Eye (tissue), 1 donor: ENCODE data around the gene ABHD17A.
"Not testable (repeated sequence)": the region's sequence is repeated elsewhere in the genome, so short reads cannot be mapped to it uniquely, and the experiment has no call there.

Experiments
- DNase-seq: peaks from one replicate; pipeline ENCODE4 v3.0.0-alpha.2; 2015

Gene ABHD17A

DNA sequence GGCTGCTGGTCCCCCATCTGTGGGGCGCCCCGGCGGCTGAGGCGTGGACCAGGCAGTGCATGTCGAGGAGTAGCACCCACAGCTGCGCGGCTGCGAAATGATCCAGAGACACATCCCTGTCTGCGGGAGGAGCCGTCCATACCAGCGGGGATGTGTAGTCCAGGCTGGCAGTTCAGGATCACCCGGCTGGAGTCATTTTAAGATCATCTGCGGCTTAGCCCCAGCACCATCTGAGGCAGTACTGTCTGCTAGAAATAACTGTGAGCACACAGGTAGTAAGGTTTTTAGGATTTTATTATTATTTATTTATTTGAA lies 23.0 kb upstream of the ABHD17A start:
- DNase-seq, result no peak

DNA sequence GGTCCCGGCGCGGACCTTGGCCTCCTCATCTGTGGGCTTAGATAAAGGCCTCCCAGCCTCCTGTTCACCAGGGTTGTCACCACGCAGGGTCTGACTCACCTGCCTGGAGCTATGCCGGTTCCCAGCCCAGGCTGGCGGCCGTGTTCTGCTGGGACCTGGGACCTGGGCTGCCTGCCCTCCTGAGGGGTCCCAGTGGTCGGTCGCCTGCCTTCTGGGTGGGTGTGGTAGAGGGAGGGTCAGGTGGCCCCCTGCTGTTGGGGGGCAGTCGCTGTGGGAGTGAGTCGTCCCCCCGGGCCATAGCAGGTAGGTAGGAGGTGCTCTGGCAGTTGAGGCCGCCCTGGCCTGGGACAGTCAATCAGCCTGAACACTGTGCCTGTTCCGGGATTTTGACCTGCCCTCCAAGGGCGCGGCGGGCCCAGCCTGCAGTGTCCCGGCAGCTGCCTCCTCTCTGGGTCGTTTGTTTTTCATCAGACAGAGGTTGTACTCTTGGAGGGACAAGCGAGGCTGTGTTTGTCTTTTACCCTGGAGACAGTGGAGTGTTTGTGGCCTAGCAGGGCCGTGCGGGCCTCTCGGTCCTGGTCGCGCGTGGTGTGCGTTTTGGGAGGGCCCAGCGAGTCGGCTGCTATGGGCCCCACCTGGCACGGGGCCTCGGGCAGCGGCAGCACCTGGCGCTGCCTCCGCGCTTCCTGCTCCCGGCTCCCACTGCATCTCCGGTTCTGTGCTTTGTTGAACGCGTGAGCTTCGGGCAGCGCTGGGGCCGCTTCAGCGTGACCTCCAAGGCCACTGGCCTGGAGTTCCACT lies 22.5 kb upstream of the ABHD17A start:
- no peak for DNase-seq

DNA sequence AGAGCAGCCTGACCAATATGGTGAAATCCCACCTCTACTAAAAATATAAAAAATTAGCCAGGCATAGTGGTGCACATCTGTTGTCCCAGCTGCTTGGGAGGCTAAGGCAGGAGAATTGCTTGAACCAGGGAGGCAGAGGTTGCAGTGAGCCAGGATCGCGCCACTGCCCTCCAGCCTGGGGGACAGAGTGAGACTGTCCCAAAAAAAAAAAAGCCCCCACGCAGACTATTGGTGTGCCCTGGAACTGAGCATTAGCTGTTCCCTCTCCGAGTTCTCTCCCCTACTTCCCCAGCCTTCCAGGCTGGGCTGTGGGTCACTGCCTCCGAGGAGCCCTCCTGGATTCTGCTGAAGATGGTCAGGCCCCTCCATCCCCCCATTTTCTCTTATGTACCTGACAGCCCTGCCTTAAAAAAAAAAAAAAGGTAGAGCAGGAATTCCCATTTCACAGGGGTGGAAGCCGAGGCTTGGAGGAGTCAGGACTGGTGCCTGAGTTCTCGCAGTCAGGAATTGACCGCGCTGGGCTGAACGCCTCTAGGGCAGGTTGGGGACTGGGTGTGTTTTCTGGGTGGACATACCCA lies 21.8 kb upstream of the ABHD17A start:
- DNase-seq, result no peak

DNA sequence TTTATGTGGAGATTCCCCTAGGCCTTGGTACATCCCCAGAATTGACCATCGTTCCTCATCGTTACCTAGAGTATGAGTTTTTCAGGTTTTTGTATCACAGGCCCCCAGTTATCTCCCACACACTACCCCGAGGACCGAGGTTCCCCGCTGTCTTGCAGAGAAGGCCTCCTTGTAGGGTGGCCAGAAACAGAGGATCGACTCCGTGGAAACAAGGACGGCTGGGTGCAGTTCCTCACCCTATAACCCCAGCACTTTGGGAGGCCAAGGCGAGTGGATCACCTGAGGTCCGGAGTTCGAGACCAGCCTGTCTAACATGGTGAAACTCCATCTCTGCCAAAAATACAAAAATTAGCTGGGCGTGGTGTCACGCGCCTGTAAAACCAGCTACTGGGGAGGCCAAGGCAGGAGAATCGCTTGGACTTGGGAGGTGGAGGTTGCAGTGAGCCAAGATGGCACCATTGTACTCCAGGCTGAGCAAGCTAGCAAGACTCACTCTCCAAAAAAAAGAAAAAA lies 20.6 kb upstream of the ABHD17A start:
- DNase-seq, result no peak

DNA sequence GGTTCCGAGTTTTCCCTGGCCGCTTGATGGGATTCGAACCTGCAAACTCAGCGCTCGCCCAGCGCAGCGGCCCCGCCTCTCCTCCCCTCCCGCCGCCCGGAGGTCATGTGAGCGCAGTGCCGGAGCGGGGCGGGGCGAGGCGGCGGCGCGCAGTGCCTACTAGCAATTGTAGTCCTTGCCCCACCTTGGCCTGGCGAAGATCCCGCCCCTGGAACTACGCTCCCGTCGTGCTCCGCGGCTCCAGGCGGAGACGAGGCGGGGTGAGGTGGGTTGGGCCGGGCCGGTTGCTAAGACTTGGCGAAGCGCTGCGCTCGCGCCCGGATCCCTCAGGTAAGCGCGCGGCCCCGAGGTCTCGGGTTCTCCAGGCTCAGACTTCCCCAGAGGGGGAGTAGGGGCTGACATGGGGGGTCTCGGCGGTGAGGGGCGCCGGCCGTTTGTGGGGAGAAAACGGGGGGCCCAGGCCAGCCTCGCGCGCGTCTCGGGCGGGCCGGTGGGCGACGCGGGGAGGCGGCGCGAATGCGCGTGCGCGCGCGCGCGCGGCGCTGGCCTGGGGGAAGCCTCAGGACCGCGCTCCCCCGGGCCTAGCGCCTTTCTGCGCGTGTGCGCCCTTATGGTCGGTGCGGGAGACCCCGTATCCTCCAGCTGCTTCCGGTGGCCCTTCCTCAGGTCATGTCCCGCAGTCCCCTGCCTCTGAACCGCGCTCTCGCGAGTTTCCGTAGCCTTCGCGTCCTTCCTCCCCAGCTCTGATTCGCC lies 20.0 kb upstream of the ABHD17A start, which contains the start of the genes ADAT3 and SCAMP4:
Gene ADAT3, plus strand, starts transcription at position 290 of the 753 bp plus-strand sequence. CDS start 6,649 bp downstream, outside the sequence.
Gene SCAMP4, plus strand, starts transcription at position 290 of the 753 bp plus-strand sequence. CDS start 9,621 bp downstream, outside the sequence.
- DNase-seq, result peak; percentile 99

DNA sequence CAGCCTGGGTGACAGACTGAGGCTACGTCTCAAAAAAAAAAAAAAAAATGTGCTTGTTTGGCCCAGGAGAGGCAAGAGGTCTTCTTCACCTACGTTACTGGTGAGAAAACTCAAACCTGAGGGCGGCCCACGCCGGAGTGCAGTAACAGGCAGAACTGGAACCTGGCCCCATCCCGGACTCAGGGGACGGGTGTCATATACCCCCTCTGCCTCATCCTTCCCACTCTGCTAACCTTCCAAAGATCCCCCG lies 19.5 kb upstream of the ABHD17A start:
- no peak for DNase-seq

DNA sequence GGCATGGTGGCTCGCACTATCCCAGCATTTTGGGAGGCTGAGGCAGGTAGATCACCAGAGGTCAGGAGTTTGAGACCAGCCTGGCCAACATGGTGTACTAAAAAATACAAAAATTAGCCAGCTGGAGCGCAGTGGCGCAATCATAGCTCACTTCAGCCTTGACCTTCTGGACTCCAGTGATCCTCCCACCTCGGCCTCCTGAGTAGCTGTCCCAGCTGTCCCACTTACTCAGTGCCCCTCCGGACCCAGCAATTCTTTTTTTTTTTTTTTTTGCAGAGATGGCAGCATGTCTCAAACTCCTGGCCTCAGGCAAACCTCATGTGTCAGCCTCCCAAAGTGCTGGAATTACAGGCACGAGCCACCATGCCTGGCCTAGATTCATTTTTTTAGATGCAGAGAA lies 17.6 kb upstream of the ABHD17A start:
- DNase-seq, result no peak

DNA sequence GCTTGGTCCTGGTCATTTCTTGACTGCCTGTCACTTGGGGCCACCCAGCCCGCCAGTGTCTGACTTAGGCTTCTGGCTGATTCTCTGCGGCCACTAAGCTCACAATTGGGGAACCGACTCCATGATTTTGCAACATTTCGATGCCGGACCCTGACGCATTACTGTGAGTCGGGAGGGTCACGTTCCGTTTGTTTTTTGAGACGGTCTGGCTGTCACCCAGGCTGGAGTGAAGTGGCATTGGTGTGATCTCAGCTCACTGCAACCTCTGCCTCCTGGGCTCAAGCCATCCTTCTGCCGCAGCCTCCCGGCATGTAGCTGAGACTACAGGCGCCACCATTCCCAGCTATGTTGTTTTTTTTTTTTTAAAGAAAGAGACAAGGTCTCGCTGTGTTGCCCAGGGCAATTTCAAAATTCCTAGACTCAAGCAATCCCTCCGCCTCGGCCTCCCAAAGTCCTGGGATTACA lies 16.7 kb upstream of the ABHD17A start:
- no peak for DNase-seq

DNA sequence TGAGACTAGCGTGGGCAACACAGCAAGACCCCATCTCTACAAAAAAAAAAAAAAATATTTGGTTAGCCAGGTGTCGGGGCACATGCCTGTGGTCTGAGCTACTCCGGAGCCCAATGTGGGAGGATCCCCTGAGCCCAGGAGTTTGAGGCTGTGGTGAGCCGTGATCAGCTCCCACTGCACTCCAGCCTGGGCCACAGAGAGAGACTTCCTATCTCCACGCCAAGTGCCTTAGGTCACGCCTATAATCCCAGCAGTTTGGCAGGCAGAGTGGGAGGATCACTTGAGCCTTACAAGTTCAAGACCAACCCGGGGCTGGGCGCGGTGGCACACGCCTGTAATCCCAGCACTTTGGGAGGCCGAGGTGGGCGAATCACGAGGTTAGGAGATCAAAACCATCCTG lies 11.2 kb upstream of the ABHD17A start:
- DNase-seq, result no peak

DNA sequence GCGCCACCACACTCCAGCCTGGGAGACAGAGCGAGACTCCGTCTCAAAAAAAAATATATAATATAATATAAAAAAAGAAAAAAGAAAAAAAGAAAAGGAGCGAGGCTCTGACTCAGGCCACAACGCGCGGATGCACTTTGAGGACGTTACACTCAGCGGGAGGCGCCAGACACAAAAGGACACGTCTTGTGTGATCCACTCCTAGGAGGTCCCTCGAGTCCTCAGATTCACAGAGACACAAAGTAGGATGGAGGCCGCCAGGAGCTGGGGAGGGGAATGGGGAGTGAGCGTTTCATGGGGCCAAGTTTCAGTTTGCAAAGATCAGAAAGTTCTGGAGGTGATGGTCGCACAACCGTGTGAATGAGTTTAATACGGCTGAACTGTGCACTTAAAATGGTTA lies 8.5 kb upstream of the ABHD17A start:
- DNase-seq, result no peak

DNA sequence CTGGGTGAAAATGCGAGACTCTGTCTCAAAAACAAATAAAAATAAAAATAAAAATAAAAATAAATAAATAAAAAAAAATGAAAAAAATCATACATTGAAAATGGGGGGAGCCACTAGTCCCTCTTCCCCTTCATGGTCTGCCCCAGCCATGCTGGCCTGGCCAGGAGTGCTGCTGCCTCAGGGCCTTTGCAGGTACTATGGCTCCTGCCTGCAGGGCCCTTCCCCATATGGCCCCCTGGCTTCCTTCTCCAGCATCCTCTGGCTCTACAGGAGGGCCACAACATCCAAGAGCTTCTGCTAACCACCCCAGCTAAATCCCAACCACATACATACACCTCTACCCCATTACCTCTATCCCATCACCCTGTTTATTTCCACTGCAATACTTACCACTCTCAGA lies 4.6 kb upstream of the ABHD17A start:
- no peak for DNase-seq

DNA sequence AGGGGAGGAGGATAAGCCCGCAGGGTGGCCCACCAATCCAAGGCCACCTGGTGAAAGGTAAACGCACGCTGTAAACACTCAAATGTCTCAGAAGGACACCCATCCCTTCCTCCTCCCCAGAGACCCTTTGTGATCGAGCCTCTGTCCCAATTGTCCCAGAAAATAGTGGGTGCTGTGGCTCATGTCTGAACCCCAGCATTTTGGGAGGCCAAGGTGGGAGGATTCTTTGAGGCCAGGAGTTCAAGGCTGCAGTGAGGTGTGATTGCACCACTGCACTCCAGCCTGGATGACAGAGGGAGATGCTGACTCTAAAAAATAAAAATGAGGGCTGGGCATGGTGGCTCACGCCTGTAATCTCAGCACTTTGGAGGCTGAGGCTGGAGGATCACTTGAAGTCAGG lies 3.1 kb upstream of the ABHD17A start:
- DNase-seq, result no peak

DNA sequence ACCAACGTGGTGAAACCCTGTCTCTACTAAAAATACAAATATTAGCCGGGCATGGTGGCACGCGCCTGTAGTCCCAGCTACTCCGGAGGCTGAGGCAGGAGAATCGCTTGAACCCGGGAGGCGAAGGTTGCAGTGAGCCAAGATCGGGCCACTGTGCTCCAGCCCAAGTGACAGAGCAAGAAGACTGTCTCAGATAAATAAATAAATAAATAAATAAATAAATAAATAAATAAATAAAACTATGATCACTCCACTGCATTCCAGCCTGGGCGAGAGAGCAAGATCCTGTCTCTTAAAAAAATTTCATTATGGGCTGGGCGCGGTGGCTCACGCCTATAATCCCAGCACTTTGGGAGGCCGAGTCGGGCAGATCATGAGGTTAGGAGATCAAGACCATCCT lies 1.1 kb upstream of the ABHD17A start:
- not testable (repeated sequence) for DNase-seq

DNA sequence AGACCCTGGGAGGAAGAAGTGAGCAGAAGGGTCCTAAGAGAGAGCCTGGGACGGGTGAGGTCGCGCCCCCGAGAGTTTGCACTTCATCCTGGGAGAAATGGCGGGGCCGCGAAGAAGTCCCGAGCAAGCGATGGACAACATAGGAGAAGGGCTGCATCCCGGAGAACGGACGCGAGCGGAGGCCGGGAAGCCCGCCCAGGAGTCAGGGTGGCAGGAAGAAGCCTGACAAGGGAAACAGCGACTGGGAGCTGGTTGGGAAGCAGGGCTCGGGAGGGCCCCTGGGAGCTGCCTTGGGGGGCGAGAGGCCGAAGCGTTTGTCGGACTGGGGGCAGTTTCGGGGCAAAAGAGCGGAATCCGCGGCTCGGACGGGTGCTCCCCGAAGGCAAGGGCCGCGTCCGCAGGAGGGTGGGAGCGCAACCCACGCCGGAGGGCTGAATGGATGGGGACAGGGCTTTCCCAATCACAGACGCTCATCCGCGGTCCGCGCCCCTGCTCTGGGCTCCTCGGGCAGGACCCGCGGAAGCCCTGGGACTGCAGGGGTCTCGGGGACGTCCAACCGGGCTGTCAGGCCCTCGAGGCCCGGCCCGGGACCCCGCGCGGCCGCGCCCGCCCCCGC lies 469 bp downstream of the ABHD17A start:
- DNase-seq, result peak; percentile 42

DNA sequence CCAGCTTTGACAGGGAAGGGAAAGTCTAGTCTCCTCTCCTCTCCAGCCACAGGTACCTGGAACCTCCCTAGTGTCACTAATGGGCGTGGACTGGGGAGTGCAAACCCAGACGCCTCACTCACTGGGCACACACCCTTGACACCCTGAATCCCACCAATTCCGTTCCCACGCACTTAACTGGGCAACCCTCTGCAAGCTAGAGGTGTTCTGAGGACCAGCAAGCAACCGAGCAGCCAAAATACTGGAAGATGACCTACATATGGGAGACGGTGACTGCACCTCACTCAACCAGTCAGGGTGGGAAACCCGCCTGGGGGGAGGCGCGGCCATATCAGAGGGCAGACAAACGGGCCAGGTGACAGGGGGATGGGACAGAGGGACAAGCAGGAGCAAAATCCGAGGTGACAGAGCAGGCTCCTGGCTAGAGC lies 991 bp downstream of the ABHD17A start:
- DNase-seq, result peak; percentile 5

DNA sequence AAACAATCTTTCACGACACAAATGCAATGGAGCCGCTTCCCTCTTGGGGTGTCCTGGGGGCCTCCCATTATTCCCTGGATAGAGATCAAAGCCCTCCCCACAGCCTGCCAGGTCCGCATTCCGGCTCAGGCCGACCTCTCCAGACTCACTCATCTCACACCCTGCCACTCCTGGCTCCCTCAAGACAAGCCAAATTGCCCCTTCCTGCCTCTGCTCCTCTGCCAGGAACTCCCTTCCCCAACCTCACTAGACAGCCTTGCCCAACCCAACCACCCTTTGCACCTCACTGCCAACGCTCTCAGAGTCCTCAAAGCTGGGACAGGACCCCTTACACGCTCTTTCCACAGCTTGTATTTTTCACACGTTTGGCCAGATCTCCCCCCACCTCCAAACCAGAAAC lies 1.5 kb downstream of the ABHD17A start:
- DNase-seq, result no peak

DNA sequence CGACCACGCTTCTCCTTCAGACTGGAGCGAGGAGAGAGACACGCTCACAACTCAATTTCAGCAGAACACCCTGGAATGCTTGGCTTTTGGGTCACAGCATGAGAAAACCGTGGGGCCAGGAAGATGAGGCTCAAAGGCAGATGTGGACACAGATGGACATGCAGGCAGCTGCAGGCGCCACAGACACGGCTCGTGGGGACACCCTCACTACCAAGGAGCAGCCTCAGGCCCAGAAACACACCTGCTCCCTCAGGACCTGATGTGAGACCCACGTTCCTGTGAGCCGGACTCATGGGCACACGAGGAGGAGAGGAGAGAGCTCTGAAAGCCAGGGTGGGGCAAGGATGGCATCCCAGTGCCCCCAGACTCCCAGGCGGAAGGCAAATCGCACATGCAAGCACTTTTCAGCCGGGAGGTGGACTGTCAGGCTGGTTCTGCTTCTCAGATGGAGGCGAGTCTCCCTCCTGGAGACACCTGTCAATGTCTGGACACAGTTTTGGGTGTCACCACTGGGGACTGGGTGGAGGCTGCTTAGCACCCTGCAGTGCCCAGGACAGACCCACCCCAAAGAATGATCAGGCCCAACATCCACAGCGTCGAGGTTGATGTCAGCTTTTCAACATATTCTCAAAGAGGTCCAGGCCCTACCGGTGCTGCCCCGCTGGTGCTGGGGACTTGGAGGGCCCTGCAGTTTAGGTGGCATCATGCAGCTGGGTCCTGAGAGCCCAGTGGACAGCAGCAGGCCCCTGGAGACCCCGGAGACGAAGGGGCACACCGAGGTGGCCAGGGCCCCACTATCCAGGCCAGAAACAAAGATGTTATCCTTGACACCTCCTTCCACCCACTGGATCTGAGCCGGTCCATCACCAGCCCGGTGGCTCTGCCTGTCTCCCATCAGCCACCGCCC lies 2.3 kb downstream of the ABHD17A start:
- no peak for DNase-seq

DNA sequence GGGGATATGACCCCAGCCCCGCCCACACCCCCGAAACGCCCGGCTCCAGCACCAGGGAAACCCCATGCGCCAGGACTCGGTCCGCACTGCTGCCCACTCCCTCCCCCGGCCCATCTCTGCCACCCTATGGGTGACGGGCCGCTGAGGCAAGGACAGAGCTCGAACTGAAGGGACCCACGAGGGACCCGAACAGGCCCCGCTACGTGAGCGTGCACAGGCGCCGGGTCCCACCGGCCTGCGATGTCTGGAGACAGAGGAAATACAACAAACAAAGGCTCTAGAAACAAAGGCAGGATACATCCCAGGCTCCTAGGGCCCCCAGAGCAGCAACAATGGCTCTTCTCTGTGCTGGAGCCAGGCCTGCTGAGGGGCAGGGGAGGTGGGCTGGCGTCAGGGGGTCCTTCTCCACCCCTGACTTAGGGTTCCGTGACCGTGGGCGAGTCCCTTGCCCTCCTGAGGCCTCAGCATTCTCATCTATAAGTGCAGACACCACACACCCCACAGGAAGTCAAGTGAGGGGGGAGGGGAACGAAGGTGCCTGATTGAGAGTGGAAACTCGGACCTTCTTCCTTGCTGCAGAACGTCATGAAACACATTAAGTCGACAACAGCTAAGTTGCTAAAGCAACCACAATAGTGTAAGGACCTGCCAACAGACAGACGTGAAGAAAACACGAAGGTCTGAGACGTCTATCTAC lies 3.1 kb downstream of the ABHD17A start:
- DNase-seq, result no peak

DNA sequence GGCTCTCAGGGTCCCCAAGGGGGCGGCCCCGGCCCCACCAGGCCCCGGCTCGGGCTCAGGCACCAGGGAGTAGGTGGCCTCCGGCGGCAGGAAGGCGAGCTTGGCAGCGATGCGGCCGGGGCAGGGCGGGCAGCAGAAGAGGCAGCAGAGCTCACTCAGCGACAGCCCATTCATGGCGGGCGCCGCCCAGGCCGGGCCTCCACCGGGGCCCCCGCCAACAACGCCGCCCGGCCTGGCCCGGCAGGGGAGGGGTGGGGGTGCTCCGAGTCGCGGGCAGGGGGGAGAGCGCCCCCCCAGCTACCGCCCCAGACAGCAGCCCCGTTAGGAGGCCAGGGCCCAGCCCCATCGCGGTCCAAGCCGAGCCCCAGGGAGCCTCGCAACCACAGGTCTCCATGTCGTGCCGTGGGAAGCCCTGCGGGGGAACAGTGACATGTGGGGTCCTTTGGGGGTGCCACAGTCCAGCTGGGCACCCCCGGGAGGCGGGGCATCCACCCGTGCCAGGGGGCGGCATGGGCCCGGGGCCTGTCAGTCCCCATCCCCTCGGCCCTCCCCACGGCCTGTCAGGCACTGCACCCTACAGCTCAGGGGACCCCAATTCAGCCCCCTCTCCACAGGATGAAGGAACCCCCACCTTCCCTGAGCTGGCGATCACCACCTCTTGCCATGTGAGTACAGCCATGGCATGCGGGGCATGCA lies 3.8 kb downstream of the ABHD17A start:
- DNase-seq, result not testable (repeated sequence)

DNA sequence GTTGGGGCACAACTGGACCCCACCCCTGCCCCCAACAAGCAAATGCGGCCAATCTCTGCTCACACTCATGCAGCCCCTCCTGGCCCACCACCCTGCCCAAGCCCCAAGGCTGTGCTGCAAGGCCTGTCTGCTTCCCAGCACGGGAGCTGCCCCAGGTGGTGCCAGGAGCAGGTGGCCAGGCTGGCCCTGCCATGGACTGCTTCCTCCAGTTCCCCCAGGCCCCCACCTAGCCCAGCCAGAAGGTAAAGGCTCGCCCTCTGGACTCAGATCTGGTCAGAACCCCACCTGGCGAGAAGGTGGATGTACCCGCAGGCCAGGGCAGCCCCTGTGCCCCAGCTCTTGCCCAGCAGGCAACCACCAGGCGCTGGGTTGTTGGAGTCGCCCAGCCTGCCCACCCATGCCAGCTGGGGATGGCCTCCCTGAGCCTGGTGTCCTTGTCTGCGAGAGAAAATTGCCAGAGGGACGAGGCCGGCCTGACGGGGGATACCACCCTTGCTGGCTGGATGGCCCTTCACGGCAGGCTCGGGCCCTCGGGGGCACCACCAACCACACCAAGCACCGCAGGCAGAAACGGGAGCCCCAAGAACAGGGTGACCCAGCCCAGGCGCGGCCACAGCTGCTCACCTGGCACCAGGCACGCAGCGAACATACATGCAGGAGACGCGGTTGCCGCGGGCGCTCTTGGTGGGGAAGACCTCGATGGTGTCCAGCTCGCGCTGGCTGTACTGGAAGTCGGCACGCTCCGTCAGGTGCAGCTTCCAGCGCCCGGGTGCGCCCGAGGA lies 4.5 kb downstream of the ABHD17A start:
- DNase-seq, result no peak
